ENCODE measurements around the gene TMEM108. TPM values are rescaled to one million over a fixed set of nuclear protein-coding genes. Genes with fewer than 3 reads are reported as not detected.

TMEM108 gene
- total RNA-seq, 1 experiment from 2014 or later: not detected

- H3K27ac ChIP-seq: no peak overlapping the region
- no peaks in the 10 kb centered on the region for H3K36me3 ChIP-seq
- no peaks in the 10 kb centered on the region for H3K9me3 ChIP-seq (replicated peaks)
- no peak overlapping the region for H3K4me3 ChIP-seq
- no peak for DNase-seq (ENCODE audit: low read depth in 1 of 2, low spot score in 2 of 2)
- 0 out of 2 replicates have a peak, but pooled peaks cover 3% of the 10 kb centered on the region for H3K27me3 ChIP-seq (replicated peaks)
- no peaks in the 10 kb centered on the region for H3K4me1 ChIP-seq (replicated peaks)
These were observed 99.1 kb downstream of the TMEM108 start for GRCh38 chr3:133137042-133137996.

GRCh38 chr3:133138017-133138416 lies 99.8 kb downstream of the TMEM108 start:
- no peaks in the 10 kb centered on the region for H3K4me1 ChIP-seq (replicated peaks)
- no peak overlapping the region for H3K27ac ChIP-seq
- DNase-seq (ENCODE audit: low read depth in 1 of 2, low spot score in 2 of 2): no peak
- H3K36me3 ChIP-seq: no peaks in the 10 kb centered on the region
- no peak overlapping the region for H3K4me3 ChIP-seq
- no peaks in the 10 kb centered on the region for H3K9me3 ChIP-seq (replicated peaks)
- 0 out of 2 replicates have a peak, but pooled peaks cover 3% of the 10 kb centered on the region for H3K27me3 ChIP-seq (replicated peaks)

DNA sequence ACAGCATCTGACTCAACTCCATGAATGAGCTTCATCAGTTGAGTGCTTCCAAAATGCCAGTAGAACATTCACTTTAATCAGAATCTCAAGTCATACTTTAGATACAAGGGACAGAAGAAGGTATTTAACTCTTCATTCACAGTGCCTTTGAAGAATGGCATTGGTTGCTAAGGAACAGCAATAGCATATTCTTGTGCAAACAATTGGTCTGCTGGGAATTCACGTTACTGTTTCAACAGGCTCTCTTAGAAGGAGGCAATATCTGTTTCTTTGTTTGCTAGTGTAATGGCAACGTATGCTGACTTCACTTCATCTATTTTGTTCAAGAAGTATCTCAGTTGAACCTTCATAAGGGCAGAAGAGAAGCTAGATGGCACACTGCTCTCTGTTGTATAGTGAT lies 113.9 kb downstream of the TMEM108 start:
- Histone ChIP-seq H3K27ac (no peak overlapping the region), H3K36me3 (no peaks in the 10 kb centered on the region), H3K27me3 (replicated peaks) (no peaks in the 10 kb centered on the region), H3K9me3 (replicated peaks) (no peaks in the 10 kb centered on the region), H3K4me3 (no peak overlapping the region), H3K4me1 (replicated peaks) (no peaks in the 10 kb centered on the region)
- DNase-seq (ENCODE audit: low read depth in 1 of 2, low spot score in 2 of 2): no peak

DNA sequence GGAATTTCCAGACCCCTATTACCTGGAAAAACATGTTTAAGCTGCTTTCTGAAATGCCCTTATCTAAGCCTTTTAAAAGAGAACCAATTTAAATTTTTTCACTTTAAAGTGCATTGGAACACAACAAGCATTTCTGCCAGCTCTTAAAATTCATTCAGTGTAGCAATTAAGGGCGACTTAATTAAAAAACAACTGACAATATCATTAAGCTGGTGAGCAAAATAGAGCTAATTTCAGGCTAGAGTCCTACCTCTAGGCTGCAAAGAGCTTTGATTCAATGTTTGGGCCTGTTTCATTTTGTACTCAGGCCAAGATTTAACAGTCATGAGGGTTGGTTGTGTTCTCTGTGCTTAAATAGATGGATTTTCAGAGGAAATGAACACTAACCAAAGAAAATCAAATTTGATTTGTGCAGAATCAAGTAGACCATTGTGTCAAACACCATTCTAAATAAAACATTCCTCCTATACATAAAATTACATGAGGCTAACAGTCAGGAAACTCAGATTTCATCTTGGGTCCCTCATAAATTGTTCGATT lies 114.6 kb downstream of the TMEM108 start:
- DNase-seq (ENCODE audit: low read depth in 1 of 2, low spot score in 2 of 2): no peak
- no peaks in the 10 kb centered on the region for H3K27me3 ChIP-seq (replicated peaks)
- no peak overlapping the region for H3K27ac ChIP-seq
- no peaks in the 10 kb centered on the region for H3K36me3 ChIP-seq
- no peak overlapping the region for H3K4me3 ChIP-seq
- H3K9me3 ChIP-seq (replicated peaks): no peaks in the 10 kb centered on the region
- no peaks in the 10 kb centered on the region for H3K4me1 ChIP-seq (replicated peaks)

- no peaks in the 10 kb centered on the region for H3K36me3 ChIP-seq
- H3K4me1 ChIP-seq (replicated peaks): no peaks in the 10 kb centered on the region
- no peak overlapping the region for H3K27ac ChIP-seq
- H3K9me3 ChIP-seq (replicated peaks): no peaks in the 10 kb centered on the region
- no peak overlapping the region for H3K4me3 ChIP-seq
- DNase-seq (ENCODE audit: low read depth in 1 of 2, low spot score in 2 of 2): no peak
- no peaks in the 10 kb centered on the region for H3K27me3 ChIP-seq (replicated peaks)
These were observed 115.2 kb downstream of the TMEM108 start for GRCh38 chr3:133153382-133153781.

DNA sequence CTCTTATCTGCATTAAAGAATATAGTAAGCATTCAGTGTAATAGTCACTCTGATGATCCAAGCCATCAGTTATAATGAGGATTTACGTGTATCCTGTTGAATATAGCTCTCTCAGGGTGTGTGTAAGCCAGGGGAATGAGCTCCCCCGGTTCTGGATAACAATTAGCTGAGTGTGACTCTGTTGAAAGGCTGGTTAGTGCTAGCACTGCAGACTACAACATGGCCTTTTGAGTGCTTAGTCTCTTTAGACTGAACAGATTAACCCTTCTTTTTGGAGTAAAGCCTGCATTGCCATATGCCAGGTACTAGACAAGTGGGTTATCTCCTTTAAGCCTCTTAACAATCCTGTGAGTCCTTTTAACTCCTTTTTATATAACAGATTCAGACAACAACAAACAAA lies 119.5 kb downstream of the TMEM108 start:
- H3K4me1 ChIP-seq (replicated peaks): no peaks in the 10 kb centered on the region
- H3K27ac ChIP-seq: no peak overlapping the region
- H3K36me3 ChIP-seq: no peaks in the 10 kb centered on the region
- H3K27me3 ChIP-seq (replicated peaks): no peaks in the 10 kb centered on the region
- no peak for DNase-seq (ENCODE audit: low read depth in 1 of 2, low spot score in 2 of 2)
- no peak overlapping the region for H3K4me3 ChIP-seq
- H3K9me3 ChIP-seq (replicated peaks): no peaks in the 10 kb centered on the region

- Histone ChIP-seq H3K4me3 (no peak overlapping the region), H3K4me1 (replicated peaks) (no peaks in the 10 kb centered on the region)
- no peak for DNase-seq (ENCODE audit: low read depth in 1 of 2, low spot score in 2 of 2)
These were observed 120.5 kb downstream of the TMEM108 start for GRCh38 chr3:133158686-133159085.

DNA sequence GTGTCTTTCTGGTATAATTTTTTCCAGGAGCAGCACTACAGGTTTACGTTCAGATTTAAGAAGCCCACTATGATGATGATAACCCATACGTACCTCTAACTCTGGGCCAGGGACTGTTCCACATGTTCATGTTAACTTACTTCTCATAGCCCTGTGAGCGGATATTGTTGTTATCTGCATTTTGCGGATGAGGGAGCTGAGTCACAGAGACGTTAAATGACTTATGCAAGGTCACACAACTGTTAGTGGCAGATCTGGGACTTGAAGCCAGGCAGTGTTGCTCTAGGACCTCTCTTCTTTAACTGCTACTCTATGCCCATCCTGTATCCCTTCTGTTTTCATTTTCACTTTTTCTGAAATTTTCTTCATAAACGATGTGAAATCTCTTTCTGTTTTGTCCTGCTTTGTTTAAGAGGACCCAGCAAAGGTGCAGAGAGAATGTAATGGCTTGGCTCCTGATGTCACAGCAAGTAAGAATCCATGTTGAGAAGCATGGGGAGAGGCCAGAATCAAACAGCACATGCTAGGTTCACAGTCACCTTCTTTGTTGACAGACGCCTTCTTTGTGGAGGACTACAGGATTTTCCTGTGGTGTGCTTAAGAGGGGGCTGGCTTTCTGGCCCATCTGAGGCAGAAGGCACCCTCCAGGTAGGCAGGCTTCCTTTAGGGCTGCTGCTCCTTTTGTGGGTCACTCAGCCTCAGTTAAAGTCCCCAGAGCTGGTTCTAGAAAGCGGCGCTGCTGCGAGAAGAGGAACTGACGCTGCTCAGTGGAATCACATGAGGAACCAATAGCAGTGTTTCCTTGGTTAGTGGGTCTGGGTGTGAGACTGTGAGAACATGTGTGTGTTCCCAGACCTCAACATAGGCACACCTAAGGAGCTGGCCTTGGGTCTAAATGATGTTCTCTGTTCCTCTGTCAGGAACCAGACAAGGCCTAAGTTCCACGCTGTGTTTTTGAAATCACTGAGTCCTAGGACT lies 121.6 kb downstream of the TMEM108 start:
- no peaks in the 10 kb centered on the region for H3K9me3 ChIP-seq (replicated peaks)
- no peak overlapping the region for H3K4me3 ChIP-seq
- H3K27ac ChIP-seq: no peak overlapping the region

More at GRCh38 chr3:133158686-133159085, 120.5 kb downstream of the TMEM108 start:
- Histone ChIP-seq H3K9me3 (replicated peaks) (no peaks in the 10 kb centered on the region), H3K27me3 (replicated peaks) (no peaks in the 10 kb centered on the region), H3K27ac (no peak overlapping the region), H3K36me3 (no peaks in the 10 kb centered on the region)

DNA sequence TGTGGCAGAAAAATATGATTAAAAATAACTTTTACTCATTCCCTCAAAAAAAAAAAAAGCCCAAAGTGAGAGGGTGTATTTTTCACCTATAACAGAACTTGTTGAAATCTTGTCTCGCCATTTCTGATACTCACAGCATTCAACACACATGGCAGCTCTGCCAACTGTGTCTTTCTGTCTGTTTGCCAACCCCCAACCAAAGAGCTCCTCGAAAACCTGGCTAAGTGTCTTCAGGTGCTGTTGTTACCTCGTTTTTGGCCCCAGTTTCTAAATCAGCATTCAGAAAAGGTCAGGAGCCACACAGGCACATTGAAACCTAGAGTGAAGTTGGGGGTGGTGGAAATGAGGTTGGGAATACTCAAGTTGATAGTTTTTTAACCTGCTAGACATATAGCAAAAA lies 123.5 kb downstream of the TMEM108 start:
- Histone ChIP-seq H3K36me3 (no peaks in the 10 kb centered on the region), H3K27ac (no peak overlapping the region), H3K4me3 (no peak overlapping the region), H3K9me3 (replicated peaks) (no peaks in the 10 kb centered on the region), H3K27me3 (replicated peaks) (no peaks in the 10 kb centered on the region), H3K4me1 (replicated peaks) (no peaks in the 10 kb centered on the region)
- DNase-seq (ENCODE audit: low read depth in 1 of 2, low spot score in 2 of 2): no peak

More for the DNA sequence above, 121.6 kb downstream of the TMEM108 start:
- DNase-seq (ENCODE audit: low read depth in 1 of 2, low spot score in 2 of 2): no peak
- Histone ChIP-seq H3K36me3 (no peaks in the 10 kb centered on the region), H3K27me3 (replicated peaks) (no peaks in the 10 kb centered on the region), H3K4me1 (replicated peaks) (no peaks in the 10 kb centered on the region)

GRCh38 chr3:133162265-133162664 lies 124.1 kb downstream of the TMEM108 start:
- Histone ChIP-seq H3K9me3 (replicated peaks) (no peaks in the 10 kb centered on the region), H3K27me3 (replicated peaks) (no peaks in the 10 kb centered on the region), H3K36me3 (no peaks in the 10 kb centered on the region), H3K27ac (no peak overlapping the region), H3K4me3 (no peak overlapping the region), H3K4me1 (replicated peaks) (no peaks in the 10 kb centered on the region)
- no peak for DNase-seq (ENCODE audit: low read depth in 1 of 2, low spot score in 2 of 2)

- no peaks in the 10 kb centered on the region for H3K36me3 ChIP-seq
- no peaks in the 10 kb centered on the region for H3K9me3 ChIP-seq (replicated peaks)
- H3K27ac ChIP-seq: no peak overlapping the region
These were observed 124.6 kb downstream of the TMEM108 start for GRCh38 chr3:133162670-133163305.

DNA sequence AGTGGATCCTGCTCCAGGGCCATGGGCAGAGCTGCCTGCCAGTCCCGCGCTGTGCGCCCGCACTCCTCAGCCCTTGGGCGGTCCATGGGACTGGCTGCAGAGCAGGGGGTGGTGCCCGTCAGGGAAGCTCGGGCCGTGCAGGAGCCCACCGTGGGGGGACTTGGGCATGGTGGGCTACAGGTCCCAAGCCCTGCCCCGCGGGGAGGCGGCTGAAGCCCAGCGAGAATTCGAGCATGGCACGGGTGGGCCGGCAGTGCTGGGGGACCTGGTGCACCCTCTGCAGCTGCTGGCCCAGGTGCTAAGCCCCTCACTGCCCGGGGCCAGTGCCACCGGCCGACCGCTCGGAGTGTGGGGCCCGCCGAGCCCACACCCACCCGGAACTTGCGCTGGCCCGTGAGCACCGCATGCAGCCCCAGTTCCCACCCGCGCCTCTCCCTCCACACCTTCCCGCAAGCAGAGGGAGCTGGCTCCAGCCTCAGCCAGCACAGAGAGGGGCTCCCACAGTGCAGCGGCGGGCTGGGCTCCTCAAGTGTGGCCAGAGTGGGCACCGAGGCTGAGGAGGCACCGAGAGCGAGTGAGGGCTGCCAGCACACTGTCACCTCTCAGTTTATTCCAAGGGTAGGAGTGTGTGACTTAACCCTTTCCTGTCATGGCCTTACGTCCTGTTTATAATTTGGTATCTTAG lies 129.3 kb downstream of the TMEM108 start:
- H3K4me3 ChIP-seq: no peak overlapping the region
- no peaks in the 10 kb centered on the region for H3K9me3 ChIP-seq (replicated peaks)
- no peak for DNase-seq (ENCODE audit: low read depth in 1 of 2, low spot score in 2 of 2)
- H3K27me3 ChIP-seq (replicated peaks): no peaks in the 10 kb centered on the region; the same call in 1 of the 2 replicates
- H3K27ac ChIP-seq: no peak overlapping the region
- H3K4me1 ChIP-seq (replicated peaks): no peaks in the 10 kb centered on the region
- no peaks in the 10 kb centered on the region for H3K36me3 ChIP-seq

More at GRCh38 chr3:133162670-133163305, 124.6 kb downstream of the TMEM108 start:
- no peak for DNase-seq (ENCODE audit: low read depth in 1 of 2, low spot score in 2 of 2)
- H3K4me3 ChIP-seq: no peak overlapping the region
- no peaks in the 10 kb centered on the region for H3K27me3 ChIP-seq (replicated peaks)
- no peaks in the 10 kb centered on the region for H3K4me1 ChIP-seq (replicated peaks)

DNA sequence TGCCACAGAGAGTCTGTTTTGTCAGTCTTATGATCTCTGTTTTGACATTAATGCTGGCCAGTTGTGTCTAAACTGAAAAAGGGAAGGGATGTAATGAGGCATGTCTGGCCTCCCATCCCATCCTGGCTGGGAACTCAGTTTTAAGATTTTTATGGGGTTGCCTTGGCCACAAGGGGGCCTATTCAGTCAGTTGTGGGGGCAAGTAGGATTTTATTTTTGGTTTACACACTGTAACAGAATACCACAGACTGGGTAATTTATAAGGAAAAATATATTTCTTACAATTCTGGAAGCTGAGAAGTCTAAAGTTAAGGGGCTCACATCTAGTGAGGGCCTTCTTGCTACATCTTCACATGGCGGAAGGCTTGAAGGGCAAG lies 129.8 kb downstream of the TMEM108 start:
- DNase-seq (ENCODE audit: low read depth in 1 of 2, low spot score in 2 of 2): no peak
- no peak overlapping the region for H3K4me3 ChIP-seq
- H3K9me3 ChIP-seq (replicated peaks): no peaks in the 10 kb centered on the region
- H3K4me1 ChIP-seq (replicated peaks): no peaks in the 10 kb centered on the region
- no peaks in the 10 kb centered on the region; the same call in 1 of the 2 replicates for H3K27me3 ChIP-seq (replicated peaks)
- no peak overlapping the region for H3K27ac ChIP-seq
- H3K36me3 ChIP-seq: no peaks in the 10 kb centered on the region
